Stimulated activated CD8-positive, alpha-beta memory T cell treated with anti-CD3 and anti-CD28 coated beads, Interleukin-7, amount 100 ng/mL, for 48 hours (primary cell): Measurements from ENCODE around the gene TEKT5.
"Not testable (repeated sequence)": the region's sequence is repeated elsewhere in the genome, so short reads cannot be mapped to it uniquely, and the experiment has no call there.

ENCODE experiments used
- DNase-seq, 2 donors: peaks; one replicate each; pipeline ENCODE4 v3.0.0-alpha.2; 2020; ENCODE audit warnings: low read depth in 1 of 2; ENCODE audit errors: extremely low read depth in 1 of 2

The TEKT5 gene

GRCh38 chr16:10694830-10695229 lies at the start of gene TEKT5:
TEKT5 (minus strand) TSS chr16:10694930; CDS start chr16:10694873, 57 bp downstream.
- DNase-seq = no peak

- DNase-seq = peak; percentile 98 to 99
Observed at GRCh38 chr16:10743610-10744369, 49.1 kb upstream of the TEKT5 start, which contains the start of gene NUBP1. NUBP1 (plus strand) TSS chr16:10743842; CDS start chr16:10743864, 22 bp downstream.

GRCh38 chr16:10743227-10743609 lies 48.5 kb upstream of the TEKT5 start:
- DNase-seq = no peak

GRCh38 chr16:10741844-10742243 lies 47.1 kb upstream of the TEKT5 start:
- DNase-seq = no peak

- not testable (repeated sequence) for DNase-seq
Observed at GRCh38 chr16:10741249-10741648, 46.5 kb upstream of the TEKT5 start.

GRCh38 chr16:10740845-10741208 lies 46.1 kb upstream of the TEKT5 start:
- no peak for DNase-seq

- no peak for DNase-seq
Observed at GRCh38 chr16:10740000-10740844, 45.5 kb upstream of the TEKT5 start.

- peak in 1 of 2 donors; percentile 64 for DNase-seq
Observed at GRCh38 chr16:10738231-10739077, 43.7 kb upstream of the TEKT5 start.

- DNase-seq = no peak
Observed at GRCh38 chr16:10737068-10737625, 42.4 kb upstream of the TEKT5 start.

- DNase-seq = no peak
Observed at GRCh38 chr16:10731790-10732189, 37.1 kb upstream of the TEKT5 start.

GRCh38 chr16:10729104-10730048 lies 34.6 kb upstream of the TEKT5 start:
- no peak for DNase-seq

- DNase-seq = no peak
Observed at GRCh38 chr16:10728003-10728887, 33.5 kb upstream of the TEKT5 start.

- no peak for DNase-seq
Observed at GRCh38 chr16:10708969-10709368, 14.2 kb upstream of the TEKT5 start.

GRCh38 chr16:10699756-10700155 lies 5.0 kb upstream of the TEKT5 start:
- no peak for DNase-seq

- DNase-seq = no peak
Observed at GRCh38 chr16:10694306-10694705, 424 bp downstream of the TEKT5 start.

GRCh38 chr16:10693889-10694288 lies 841 bp downstream of the TEKT5 start:
- DNase-seq = no peak

- no peak for DNase-seq
Observed at GRCh38 chr16:10692470-10692869, 2.3 kb downstream of the TEKT5 start.

GRCh38 chr16:10688726-10689125 lies 6.0 kb downstream of the TEKT5 start:
- no peak for DNase-seq

GRCh38 chr16:10688291-10688690 lies 6.4 kb downstream of the TEKT5 start:
- DNase-seq = no peak
